Lower lobe of right lung (tissue), 2 donors: ENCODE data around the gene CRYBA2. TPM values are rescaled to one million over a fixed set of nuclear protein-coding genes. Genes with fewer than 3 reads are reported as not detected.

ENCODE experiments used
- ATAC-seq, 2 donors: fragments of 200-7000 bp; cut with Tn5 transposase; one replicate each; pipeline ENCODE4 v1.9.1; 2020 to 2022; ENCODE audit warnings: mild to moderate bottlenecking in 2 of 2, moderate library complexity in 2 of 2
- DNase-seq: peaks from one replicate; pipeline ENCODE4 v3.0.0-alpha.2; 2020
- H3K27ac ChIP-seq: fragments of 200-600 bp; one replicate; pipeline ENCODE4 v1.8.0; 2022
- H3K27me3 ChIP-seq: fragments of 200-600 bp; one replicate; pipeline ENCODE4 v1.8.0; 2022; ENCODE audit warnings: low read depth
- H3K36me3 ChIP-seq: fragments of 200-600 bp; one replicate; pipeline ENCODE4 v1.8.0; 2022; ENCODE audit warnings: mild to moderate bottlenecking
- H3K4me1 ChIP-seq: fragments of 200-600 bp; one replicate; pipeline ENCODE4 v1.8.0; 2022
- H3K4me3 ChIP-seq: fragments of 200-600 bp; one replicate; pipeline ENCODE4 v1.8.0; 2022; ENCODE audit warnings: mild to moderate bottlenecking
- H3K9me3 ChIP-seq: fragments of 200-600 bp; one replicate; pipeline ENCODE4 v1.8.0; 2022
- CTCF ChIP-seq: fragments of 200-600 bp; IDR thresholded peaks from one replicate; pipeline ENCODE4 v1.8.0; 2022; ENCODE audit warnings: antibody characterized with exemption, mild to moderate bottlenecking
- intact Hi-C: fragments of 100-400 bp; cut with DNase I; formaldehyde crosslinking; loops from one replicate; pipeline ENCODE4 v1.11.0; 2022
- total RNA-seq: library from RNA; stranded (reverse); fragmentation: NEBNext Ultra II Directional; extraction: Animal tissue kit (Norgen Biotek cat#: 25700); gene quantifications from one replicate; pipeline ENCODE4 v1.2.1, GENCODE V29; 2021
- donor health status: DM: no; HTN: yes; CAD: no; lungs with severe emphysema.

Gene CRYBA2
- total RNA-seq, 1 donor from 2014 or later, result not detected

DNA sequence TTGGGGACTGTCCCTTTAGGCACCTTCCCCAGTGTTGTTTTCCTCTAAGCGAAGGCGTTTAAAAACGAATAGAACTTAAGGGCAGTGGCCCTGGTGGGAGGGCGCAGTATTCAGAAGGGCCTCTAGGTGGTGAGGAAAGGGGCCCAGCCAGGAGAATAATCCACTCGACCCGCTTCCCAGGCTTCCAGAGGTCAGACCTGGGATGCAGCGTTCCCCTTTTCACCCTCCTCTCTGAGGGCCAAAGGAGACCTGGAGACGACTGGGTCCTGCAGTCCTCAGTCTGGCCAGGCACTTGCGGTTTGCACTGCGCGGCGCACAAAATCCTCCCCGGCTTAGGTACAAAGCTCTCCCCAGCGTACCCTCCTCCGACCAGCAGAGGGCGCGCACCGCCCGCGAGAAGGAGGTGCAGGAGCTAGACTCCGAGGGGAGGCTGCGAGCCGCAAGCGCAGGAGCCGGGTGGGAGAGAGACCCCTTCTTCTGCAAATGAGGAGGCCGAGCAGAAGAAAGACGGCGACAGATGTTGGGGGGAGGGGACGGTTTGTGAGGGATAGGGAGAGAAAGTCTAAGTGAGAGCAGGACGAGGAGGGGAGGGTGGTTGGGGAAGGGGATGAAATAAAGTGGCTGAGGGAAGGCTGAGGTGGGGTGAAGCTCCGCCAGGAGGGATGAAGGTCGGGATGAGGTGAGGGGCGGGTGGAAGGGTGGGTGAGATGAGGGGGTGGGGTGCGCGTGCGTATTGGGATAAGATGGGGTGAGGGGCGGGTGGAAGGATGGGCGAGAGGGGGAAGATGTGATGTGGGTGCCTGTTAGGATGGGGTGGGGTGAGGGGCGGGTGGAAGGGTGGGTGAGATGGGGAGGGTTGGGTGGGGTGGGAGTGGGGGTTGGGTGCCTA lies 13.1 kb downstream of the CRYBA2 start:
- ATAC-seq (peak; percentile 89 to 92), DNase-seq (peak; percentile 86)
- intact Hi-C loops, result no loop called here
- TF ChIP-seq CTCF, result peak; percentile 91
- peak overlapping the region; percentile 18 for H3K4me3 ChIP-seq
- H3K27ac ChIP-seq, result no peak overlapping the region
- peaks cover 88% of the 10 kb centered on the region for H3K27me3 ChIP-seq
- H3K36me3 ChIP-seq, result no peaks in the 10 kb centered on the region
- H3K9me3 ChIP-seq, result no peaks in the 10 kb centered on the region
- peaks cover 44% of the 10 kb centered on the region for H3K4me1 ChIP-seq

GRCh38 chr2:218975060-218975777 lies 18.0 kb downstream of the CRYBA2 start:
- Histone ChIP-seq H3K27me3 (peaks cover 61% of the 10 kb centered on the region), H3K36me3 (no peaks in the 10 kb centered on the region), H3K4me3 (no peak overlapping the region), H3K9me3 (no peaks in the 10 kb centered on the region), H3K27ac (no peak overlapping the region), H3K4me1 (peaks cover 8% of the 10 kb centered on the region)
- intact Hi-C loops, result no loop called here
- ATAC-seq (no peak), DNase-seq (no peak)
- no peak for TF ChIP-seq CTCF

- no peak overlapping the region for H3K4me3 ChIP-seq
- intact Hi-C loops, result no loop called here
- H3K36me3 ChIP-seq, result no peaks in the 10 kb centered on the region
- no peak overlapping the region for H3K27ac ChIP-seq
- DNase-seq (no peak), ATAC-seq (no peak)
- no peak for TF ChIP-seq CTCF
- H3K4me1 ChIP-seq, result no peaks in the 10 kb centered on the region
- H3K27me3 ChIP-seq, result peaks cover 28% of the 10 kb centered on the region
- no peaks in the 10 kb centered on the region for H3K9me3 ChIP-seq
Measured at GRCh38 chr2:218970894-218971293, 22.3 kb downstream of the CRYBA2 start.

DNA sequence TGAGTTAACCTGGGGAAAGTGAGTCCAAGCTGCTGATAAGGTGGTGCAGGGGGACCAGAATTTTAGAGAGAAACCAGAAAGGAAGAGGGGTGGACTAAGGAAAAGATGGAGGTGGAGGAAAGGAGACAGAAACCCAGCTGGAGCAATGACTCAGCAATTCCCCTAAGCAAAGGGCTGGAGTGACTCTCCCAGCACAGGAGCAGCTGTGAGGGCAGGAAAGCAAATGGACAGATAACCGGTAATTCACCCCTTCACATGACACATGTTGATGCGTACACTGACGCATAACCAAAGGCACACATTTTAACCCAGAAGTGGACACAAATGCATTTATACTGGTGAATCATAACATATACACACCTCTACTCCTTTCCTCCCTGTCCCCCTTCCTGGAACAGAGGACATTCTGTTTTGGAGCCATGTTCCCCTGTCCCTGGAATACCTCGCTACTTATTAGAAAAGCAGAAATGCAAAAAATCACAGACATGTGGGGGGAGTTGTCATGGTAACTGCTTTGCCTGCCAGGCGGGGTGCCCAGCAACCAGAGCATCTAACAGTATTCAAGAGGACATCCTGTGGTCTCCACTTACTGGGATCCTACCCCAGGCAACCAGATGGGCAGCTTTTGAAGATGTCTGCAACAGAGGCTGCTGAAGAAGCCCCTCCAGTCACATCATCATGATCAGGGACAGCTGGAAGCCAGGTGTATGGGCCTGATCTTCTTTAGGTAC lies 29.0 kb downstream of the CRYBA2 start:
- Histone ChIP-seq H3K36me3 (no peaks in the 10 kb centered on the region), H3K4me3 (no peak overlapping the region), H3K27me3 (peaks cover 69% of the 10 kb centered on the region), H3K9me3 (no peaks in the 10 kb centered on the region), H3K4me1 (peaks cover 8% of the 10 kb centered on the region), H3K27ac (no peak overlapping the region)
- DNase-seq, result no peak
- no peak for TF ChIP-seq CTCF
- intact Hi-C loops, result no loop called here
- ATAC-seq, result no peak

- intact Hi-C loops, result no loop called here
- no peak for DNase-seq
- Histone ChIP-seq H3K4me3 (no peak overlapping the region), H3K27me3 (peaks cover 75% of the 10 kb centered on the region), H3K4me1 (peaks cover 8% of the 10 kb centered on the region), H3K27ac (no peak overlapping the region), H3K36me3 (no peaks in the 10 kb centered on the region), H3K9me3 (no peaks in the 10 kb centered on the region)
- ATAC-seq, result no peak
- no peak for TF ChIP-seq CTCF
Measured at GRCh38 chr2:218963601-218964000, 29.6 kb downstream of the CRYBA2 start.
